Vagina (tissue), 2 donors: Measurements from ENCODE around the gene FGF6. TPM values are rescaled to one million over a fixed set of nuclear protein-coding genes. Genes with fewer than 3 reads are reported as not detected.
A peak's percentile ranks its signal among the peaks of the same experiment; 100 is the strongest.

Source experiments
- DNase-seq, 2 donors: peaks; one replicate each; pipeline ENCODE4 v3.0.0-alpha.2; 2017; ENCODE audit errors: extremely low spot score in 2 of 2
- H3K27ac ChIP-seq: fragments of 200-600 bp; sonication (generic); one replicate; pipeline ENCODE4 v1.5.1; 2019
- H3K27me3 ChIP-seq: fragments of 200-600 bp; sonication (generic); one replicate; pipeline ENCODE4 v1.5.1; 2019
- H3K36me3 ChIP-seq, 2 donors: fragments of 200-600 bp; sonication (generic); one replicate each; pipeline ENCODE4 v1.5.1; 2017 to 2019
- H3K4me1 ChIP-seq: fragments of 200-600 bp; sonication (generic); one replicate; pipeline ENCODE4 v1.5.1; 2019
- H3K4me3 ChIP-seq, 2 donors: fragments of 200-600 bp; sonication (generic); 1 replicate in 1 of 2; 2 replicates in 1 of 2; pipeline ENCODE4 v1.5.1; 2016 to 2019
- H3K9me3 ChIP-seq: fragments of 200-600 bp; sonication (generic); one replicate; pipeline ENCODE4 v1.5.1; 2019
- POLR2A ChIP-seq, 2 donors: fragments of 450-650 bp; IDR thresholded peaks; one replicate each; pipeline ENCODE4 v1.6.1; 2017; ENCODE audit warnings: antibody characterized with exemption in 2 of 2, mild to moderate bottlenecking in 2 of 2, moderate library complexity in 2 of 2
- POLR2AphosphoS5 ChIP-seq, 2 donors: sonication (generic); formaldehyde crosslinking; IDR thresholded peaks; one replicate each; pipeline ENCODE4 v1.9.0; 2017; ENCODE audit warnings: antibody characterized with exemption in 2 of 2, mild to moderate bottlenecking in 2 of 2, low read depth in 1 of 2; ENCODE audit not compliant: insufficient read depth in 1 of 2
- intact Hi-C: fragments of 100-400 bp; cut with DNase I; formaldehyde crosslinking; loops from one replicate; pipeline ENCODE4 v1.15.1; 2023
- total RNA-seq: library from RNA; depleted of rRNA; stranded (reverse); fragments of >200 nt; gene quantifications from one replicate; pipeline ENCODE4 v1.2.3, GENCODE V29; 2016
- TF ChIP-seq, protein P1 (sequence below), 3 experiments: fragments of 450-650 bp in 2 of 3; fragments of 200-600 bp in 1 of 3; sonication (generic) in 1 of 3; IDR thresholded peaks; one replicate each; pipeline ENCODE4 v1.5.1; 2017 to 2019; ENCODE audit warnings: antibody characterized with exemption in 3 of 3, mild to moderate bottlenecking in 2 of 3, moderate library complexity in 2 of 3

The FGF6 gene
- total RNA-seq, 1 donor from 2014 or later, result not detected

DNA sequence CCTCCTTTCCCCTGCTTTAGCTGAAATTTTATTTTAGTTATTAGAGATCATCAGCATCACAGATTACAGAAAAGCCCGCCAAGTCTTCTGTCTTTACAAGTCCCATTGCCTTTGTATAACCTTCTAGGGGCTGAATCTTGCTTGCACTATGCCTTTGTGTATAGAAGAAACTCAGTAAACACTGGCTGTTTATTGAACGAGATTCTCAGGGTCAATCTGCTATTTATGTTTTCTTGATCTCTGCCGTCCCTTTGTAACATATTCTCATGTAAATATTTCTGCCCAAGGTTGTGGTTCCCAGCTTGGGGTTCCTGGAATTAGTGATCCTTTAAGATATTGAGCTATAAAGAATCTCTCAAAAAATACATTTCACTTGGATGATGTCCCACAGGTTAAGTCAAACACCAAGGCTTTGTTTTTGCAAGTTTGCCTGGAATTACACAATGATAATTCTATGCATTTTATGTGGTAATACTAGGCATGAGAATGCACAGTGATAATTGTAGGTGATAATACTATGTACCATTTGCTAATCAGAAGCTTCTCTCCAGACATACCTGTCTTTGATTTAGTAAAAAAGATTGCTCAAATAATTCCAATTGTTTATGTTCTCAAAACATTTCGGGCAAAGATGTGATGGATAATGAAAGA is 40.6 kb upstream of the FGF6 start:
- intact Hi-C loops, result no loop called here
- H3K9me3 ChIP-seq, result no peaks in the 10 kb centered on the region
- no peak overlapping the region for H3K4me3 ChIP-seq
- H3K36me3 ChIP-seq, result peaks cover 0 to 17% of the 10 kb centered on the region in 2 donors
- TF ChIP-seq POLR2A (IDR thresholded peaks at IDR 0.05), result no peak
- TF ChIP-seq, protein P1, sequence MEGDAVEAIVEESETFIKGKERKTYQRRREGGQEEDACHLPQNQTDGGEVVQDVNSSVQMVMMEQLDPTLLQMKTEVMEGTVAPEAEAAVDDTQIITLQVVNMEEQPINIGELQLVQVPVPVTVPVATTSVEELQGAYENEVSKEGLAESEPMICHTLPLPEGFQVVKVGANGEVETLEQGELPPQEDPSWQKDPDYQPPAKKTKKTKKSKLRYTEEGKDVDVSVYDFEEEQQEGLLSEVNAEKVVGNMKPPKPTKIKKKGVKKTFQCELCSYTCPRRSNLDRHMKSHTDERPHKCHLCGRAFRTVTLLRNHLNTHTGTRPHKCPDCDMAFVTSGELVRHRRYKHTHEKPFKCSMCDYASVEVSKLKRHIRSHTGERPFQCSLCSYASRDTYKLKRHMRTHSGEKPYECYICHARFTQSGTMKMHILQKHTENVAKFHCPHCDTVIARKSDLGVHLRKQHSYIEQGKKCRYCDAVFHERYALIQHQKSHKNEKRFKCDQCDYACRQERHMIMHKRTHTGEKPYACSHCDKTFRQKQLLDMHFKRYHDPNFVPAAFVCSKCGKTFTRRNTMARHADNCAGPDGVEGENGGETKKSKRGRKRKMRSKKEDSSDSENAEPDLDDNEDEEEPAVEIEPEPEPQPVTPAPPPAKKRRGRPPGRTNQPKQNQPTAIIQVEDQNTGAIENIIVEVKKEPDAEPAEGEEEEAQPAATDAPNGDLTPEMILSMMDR (IDR thresholded peaks at IDR 0.05), result no peak
- no peak for TF ChIP-seq POLR2AphosphoS5 (IDR thresholded peaks at IDR 0.05; ENCODE audit: insufficient read depth in 1 of 2, low read depth in 1 of 2)
- H3K27ac ChIP-seq, result no peak overlapping the region
- no peaks in the 10 kb centered on the region for H3K4me1 ChIP-seq
- no peaks in the 10 kb centered on the region for H3K27me3 ChIP-seq
- DNase-seq, result no peak

DNA sequence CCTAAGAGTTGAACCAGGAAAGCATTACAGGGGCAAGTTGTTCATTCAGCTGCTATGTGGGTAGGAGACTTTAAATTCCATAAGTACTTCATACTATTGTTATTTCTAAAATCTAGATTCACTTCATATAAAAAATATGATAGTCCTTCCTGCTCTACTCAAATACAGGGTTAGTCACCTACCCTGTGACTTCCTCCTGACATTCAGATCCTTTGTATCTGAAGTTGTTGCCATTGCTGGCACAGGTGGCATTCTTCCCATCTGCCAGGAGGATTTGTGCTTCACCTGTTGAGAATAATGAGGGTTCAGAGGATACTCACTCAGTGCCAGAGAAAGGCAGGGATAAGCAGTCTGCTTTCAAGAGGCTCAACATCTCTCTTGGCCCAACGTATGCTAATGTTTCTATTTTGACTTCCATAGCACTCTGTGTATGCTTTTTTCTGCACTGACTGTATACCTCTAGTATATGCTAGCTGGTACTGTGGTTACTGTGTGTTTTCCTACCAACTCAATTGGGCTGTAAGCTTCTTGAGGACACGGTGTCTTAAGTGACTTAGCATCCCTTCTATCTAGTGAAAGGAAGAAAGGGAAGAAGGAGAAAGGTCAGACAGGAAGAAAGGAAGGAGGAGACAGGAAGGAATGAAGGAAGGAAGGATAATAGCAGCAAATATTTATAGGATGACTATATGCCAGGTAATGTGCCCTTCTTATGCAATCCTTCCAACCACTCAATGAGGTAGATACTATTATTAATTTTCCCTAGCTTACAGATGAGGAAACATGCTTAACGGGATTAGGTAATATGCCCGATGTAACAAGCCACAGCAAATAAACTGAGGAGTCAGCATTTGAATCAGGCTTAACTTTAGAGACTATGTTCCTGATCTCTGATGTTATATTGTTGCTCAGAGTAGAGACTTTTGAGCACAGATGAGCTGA is 38.5 kb upstream of the FGF6 start:
- H3K27ac ChIP-seq, result no peak overlapping the region
- DNase-seq, result no peak
- peaks cover 0 to 8% of the 10 kb centered on the region in 2 donors for H3K36me3 ChIP-seq
- intact Hi-C loops, result no loop called here
- H3K27me3 ChIP-seq, result no peaks in the 10 kb centered on the region
- TF ChIP-seq, protein P1 (IDR thresholded peaks at IDR 0.05), result no peak
- TF ChIP-seq POLR2AphosphoS5 (IDR thresholded peaks at IDR 0.05; ENCODE audit: insufficient read depth in 1 of 2, low read depth in 1 of 2), result peak in 1 of 2 donors; percentile 50
- no peak for TF ChIP-seq POLR2A (IDR thresholded peaks at IDR 0.05)
- no peaks in the 10 kb centered on the region for H3K4me1 ChIP-seq
- no peaks in the 10 kb centered on the region for H3K9me3 ChIP-seq
- no peak overlapping the region for H3K4me3 ChIP-seq

DNA sequence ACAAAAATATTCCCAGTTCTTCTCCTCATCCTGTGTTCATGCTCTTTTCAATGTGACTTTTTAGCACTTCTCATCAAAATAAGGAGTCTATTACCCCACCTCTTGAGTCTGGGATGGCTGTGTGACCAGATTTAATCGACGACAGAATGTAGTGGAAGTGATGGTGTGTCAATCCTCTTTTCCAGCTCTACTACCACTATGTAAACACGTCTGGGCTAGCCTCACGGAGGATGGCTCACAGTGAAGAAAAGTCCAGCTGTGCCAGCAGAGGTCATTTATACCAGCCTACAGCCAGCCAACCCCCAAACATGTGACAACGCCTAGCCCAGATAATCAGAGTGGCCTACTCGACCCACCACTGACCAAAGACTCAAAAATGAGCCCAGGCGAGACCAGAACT is 37.3 kb upstream of the FGF6 start:
- Histone ChIP-seq H3K27ac (no peak overlapping the region), H3K27me3 (no peaks in the 10 kb centered on the region)

DNA sequence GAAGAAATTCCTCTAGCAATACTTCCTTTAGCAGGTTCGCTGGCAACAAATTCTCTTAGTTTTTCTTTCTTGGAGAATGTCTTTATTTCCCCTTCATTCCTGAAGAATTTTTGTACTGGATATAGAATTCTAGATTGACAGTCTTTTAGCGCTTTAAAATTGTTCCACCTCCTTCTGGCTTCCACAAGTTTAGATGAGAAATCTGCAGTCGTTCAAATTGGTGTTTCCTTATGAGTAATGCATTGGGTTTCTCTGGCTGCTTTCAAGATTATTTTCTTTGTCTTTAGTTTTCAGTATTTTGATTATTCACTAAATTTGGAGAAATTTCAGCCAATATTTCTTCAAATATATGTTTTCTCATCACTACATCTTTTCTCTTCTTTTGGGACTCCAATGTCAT is 33.3 kb upstream of the FGF6 start:
- Histone ChIP-seq H3K27me3 (no peaks in the 10 kb centered on the region), H3K4me1 (no peaks in the 10 kb centered on the region), H3K4me3 (no peak overlapping the region), H3K27ac (no peak overlapping the region), H3K36me3 (no peaks in the 10 kb centered on the region), H3K9me3 (no peaks in the 10 kb centered on the region)
- intact Hi-C loops, result no loop called here
- TF ChIP-seq, protein P1 (IDR thresholded peaks at IDR 0.05), result no peak
- TF ChIP-seq POLR2A (IDR thresholded peaks at IDR 0.05), result no peak
- DNase-seq, result no peak

More for the DNA sequence above, 37.3 kb upstream of the FGF6 start:
- Histone ChIP-seq H3K36me3 (no peaks in the 10 kb centered on the region), H3K4me3 (no peak overlapping the region), H3K4me1 (no peaks in the 10 kb centered on the region), H3K9me3 (no peaks in the 10 kb centered on the region)
- no peak for TF ChIP-seq POLR2AphosphoS5 (IDR thresholded peaks at IDR 0.05; ENCODE audit: insufficient read depth in 1 of 2, low read depth in 1 of 2)
- TF ChIP-seq, protein P1 (IDR thresholded peaks at IDR 0.05), result no peak
- TF ChIP-seq POLR2A (IDR thresholded peaks at IDR 0.05), result no peak
- intact Hi-C loops, result no loop called here
- DNase-seq, result no peak

DNA sequence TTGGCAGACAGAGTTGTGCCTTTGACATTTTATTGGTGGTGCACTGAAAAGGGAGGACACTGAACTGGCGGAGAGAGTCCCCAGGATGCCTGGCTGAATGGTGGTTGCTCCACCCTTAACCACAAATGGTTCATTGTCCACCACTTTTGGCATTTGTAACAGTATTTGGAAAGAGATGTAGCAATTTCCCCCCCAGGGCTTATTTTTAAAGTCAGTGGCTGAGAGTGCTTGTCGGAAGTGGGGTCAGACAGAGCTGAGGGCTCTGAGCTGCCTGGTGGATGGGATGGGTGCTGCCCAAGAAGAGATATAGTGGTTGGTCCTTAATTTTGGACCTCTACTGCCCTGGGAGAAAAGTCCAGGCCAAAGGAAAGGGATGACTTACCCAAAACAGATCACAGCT is 31.5 kb upstream of the FGF6 start:
- no peak for TF ChIP-seq POLR2A (IDR thresholded peaks at IDR 0.05)
- no peak for TF ChIP-seq POLR2AphosphoS5 (IDR thresholded peaks at IDR 0.05; ENCODE audit: insufficient read depth in 1 of 2, low read depth in 1 of 2)
- TF ChIP-seq, protein P1 (IDR thresholded peaks at IDR 0.05), result no peak
- Histone ChIP-seq H3K4me1 (no peaks in the 10 kb centered on the region), H3K27me3 (no peaks in the 10 kb centered on the region), H3K27ac (no peak overlapping the region), H3K9me3 (no peaks in the 10 kb centered on the region), H3K36me3 (no peaks in the 10 kb centered on the region), H3K4me3 (no peak overlapping the region)
- no peak for DNase-seq
- intact Hi-C loops, result no loop called here
